ENCODE measurements around the gene TAS2R40.

TAS2R40 gene

GRCh38 chr7:143245123-143245522, 23.3 kb downstream of the TAS2R40 start (continued):
- TF ChIP-seq TSHZ2 (CRISPR knock-in tag; IDR thresholded peaks at IDR 0.05): no peak
- TF ChIP-seq POU6F1 (CRISPR knock-in tag; IDR thresholded peaks at IDR 0.05; ENCODE audit: borderline replicate concordance, low read depth): no peak
- no peak for TF ChIP-seq ZC3H10 (CRISPR knock-in tag; IDR thresholded peaks at IDR 0.05)
- TF ChIP-seq TCF4 (CRISPR knock-in tag; IDR thresholded peaks at IDR 0.05; ENCODE audit: borderline replicate concordance): no peak

- ATAC-seq: no peak
- TF ChIP-seq CSDC2 (CRISPR knock-in tag; IDR thresholded peaks at IDR 0.05) (no peak), RARB (CRISPR knock-in tag; IDR thresholded peaks at IDR 0.05) (no peak), BACH2 (CRISPR knock-in tag; IDR thresholded peaks at IDR 0.05; ENCODE audit: borderline replicate concordance) (no peak), PPARA (CRISPR knock-in tag; IDR thresholded peaks at IDR 0.05; ENCODE audit: borderline replicate concordance) (no peak), ZNF8 (CRISPR knock-in tag; IDR thresholded peaks at IDR 0.05) (no peak), ISL1 (CRISPR knock-in tag; IDR thresholded peaks at IDR 0.05) (no peak), ARNTL (CRISPR knock-in tag; IDR thresholded peaks at IDR 0.05; ENCODE audit: borderline replicate concordance, low read depth) (no peak), OSR1 (CRISPR knock-in tag; IDR thresholded peaks at IDR 0.05) (no peak), POU6F1 (CRISPR knock-in tag; IDR thresholded peaks at IDR 0.05; ENCODE audit: borderline replicate concordance, low read depth) (no peak), ZFP30 (CRISPR knock-in tag; IDR thresholded peaks at IDR 0.05) (no peak), ZC3H10 (CRISPR knock-in tag; IDR thresholded peaks at IDR 0.05) (no peak), GLIS3 (CRISPR knock-in tag; IDR thresholded peaks at IDR 0.05) (no peak)
Measured at GRCh38 chr7:143247372-143247771, 25.5 kb downstream of the TAS2R40 start.

- TF ChIP-seq PATZ1 (CRISPR knock-in tag; IDR thresholded peaks at IDR 0.05; ENCODE audit: borderline replicate concordance): no peak
- no peak for TF ChIP-seq SNAI2 (CRISPR knock-in tag; IDR thresholded peaks at IDR 0.05)
- no peak for TF ChIP-seq ZNF565 (CRISPR knock-in tag; conservative IDR thresholded peaks at IDR 0.05; ENCODE audit: low read depth)
- TF ChIP-seq POU6F1 (CRISPR knock-in tag; IDR thresholded peaks at IDR 0.05; ENCODE audit: borderline replicate concordance, low read depth): no peak
- no peak for TF ChIP-seq ZFP30 (CRISPR knock-in tag; IDR thresholded peaks at IDR 0.05)
- no peak for TF ChIP-seq TCF4 (CRISPR knock-in tag; IDR thresholded peaks at IDR 0.05; ENCODE audit: borderline replicate concordance)
- no peak for TF ChIP-seq BACH2 (CRISPR knock-in tag; IDR thresholded peaks at IDR 0.05; ENCODE audit: borderline replicate concordance)
- no peak for TF ChIP-seq ZC3H10 (CRISPR knock-in tag; IDR thresholded peaks at IDR 0.05)
- no peak for TF ChIP-seq RARB (CRISPR knock-in tag; IDR thresholded peaks at IDR 0.05)
- TF ChIP-seq PPARA (CRISPR knock-in tag; IDR thresholded peaks at IDR 0.05; ENCODE audit: borderline replicate concordance): no peak
- no peak for TF ChIP-seq ARNTL (CRISPR knock-in tag; IDR thresholded peaks at IDR 0.05; ENCODE audit: borderline replicate concordance, low read depth)
- no peak for TF ChIP-seq CSDC2 (CRISPR knock-in tag; IDR thresholded peaks at IDR 0.05)
- TF ChIP-seq ZNF8 (CRISPR knock-in tag; IDR thresholded peaks at IDR 0.05): no peak
- no peak for TF ChIP-seq GLIS3 (CRISPR knock-in tag; IDR thresholded peaks at IDR 0.05)
- no peak for TF ChIP-seq TSHZ2 (CRISPR knock-in tag; IDR thresholded peaks at IDR 0.05)
- no peak for TF ChIP-seq ZFP3 (CRISPR knock-in tag; IDR thresholded peaks at IDR 0.05)
- no peak for ATAC-seq
Measured at GRCh38 chr7:143248761-143249354, 27.0 kb downstream of the TAS2R40 start.
